ENCODE data around the gene STK32B.
"Not testable (repeated sequence)": the region's sequence is repeated elsewhere in the genome, so short reads cannot be mapped to it uniquely, and the experiment has no call there.

The STK32B gene

GRCh38 chr4:5162909-5163508, 111.7 kb downstream of the STK32B start:
- DNase-seq (ENCODE audit: low read depth) = no peak

- no peak for DNase-seq (ENCODE audit: low read depth)
Observed at GRCh38 chr4:5164221-5164912, 113.1 kb downstream of the STK32B start.

GRCh38 chr4:5165420-5166369, 114.4 kb downstream of the STK32B start:
- DNase-seq (ENCODE audit: low read depth) = peak; percentile 31

- no peak for DNase-seq (ENCODE audit: low read depth)
Observed at GRCh38 chr4:5166377-5166776, 115.1 kb downstream of the STK32B start.

GRCh38 chr4:5168891-5169290, 117.6 kb downstream of the STK32B start:
- DNase-seq (ENCODE audit: low read depth) = no peak

GRCh38 chr4:5175836-5176235, 124.6 kb downstream of the STK32B start:
- DNase-seq (ENCODE audit: low read depth) = not testable (repeated sequence)

- no peak for DNase-seq (ENCODE audit: low read depth)
Observed at GRCh38 chr4:5184606-5185005, 133.3 kb downstream of the STK32B start.

GRCh38 chr4:5185551-5185950, 134.3 kb downstream of the STK32B start:
- DNase-seq (ENCODE audit: low read depth) = no peak

- no peak for DNase-seq (ENCODE audit: low read depth)
Observed at GRCh38 chr4:5186271-5187064, 135.2 kb downstream of the STK32B start.

- DNase-seq (ENCODE audit: low read depth) = no peak
Observed at GRCh38 chr4:5188130-5188529, 136.8 kb downstream of the STK32B start.

- no peak for DNase-seq (ENCODE audit: low read depth)
Observed at GRCh38 chr4:5191831-5192230, 140.6 kb downstream of the STK32B start.

GRCh38 chr4:5192271-5192670, 141.0 kb downstream of the STK32B start:
- no peak for DNase-seq (ENCODE audit: low read depth)

GRCh38 chr4:5192678-5193077, 141.4 kb downstream of the STK32B start:
- no peak for DNase-seq (ENCODE audit: low read depth)

- no peak for DNase-seq (ENCODE audit: low read depth)
Observed at GRCh38 chr4:5198656-5199541, 147.6 kb downstream of the STK32B start.

- no peak for DNase-seq (ENCODE audit: low read depth)
Observed at GRCh38 chr4:5199912-5200311, 148.6 kb downstream of the STK32B start.

GRCh38 chr4:5200513-5200912, 149.2 kb downstream of the STK32B start:
- DNase-seq (ENCODE audit: low read depth) = no peak

- no peak for DNase-seq (ENCODE audit: low read depth)
Observed at GRCh38 chr4:5203309-5203992, 152.2 kb downstream of the STK32B start.

- DNase-seq (ENCODE audit: low read depth) = no peak
Observed at GRCh38 chr4:5203993-5204310, 152.7 kb downstream of the STK32B start.

GRCh38 chr4:5204781-5205180, 153.5 kb downstream of the STK32B start:
- no peak for DNase-seq (ENCODE audit: low read depth)

GRCh38 chr4:5206016-5206790, 154.9 kb downstream of the STK32B start:
- peak; percentile 2 for DNase-seq (ENCODE audit: low read depth)

Data from amniotic epithelial cell (primary cell).